ENCODE data around the gene PHC2. TPM values are rescaled to one million over a fixed set of nuclear protein-coding genes. Genes with fewer than 3 reads are reported as not detected.

The PHC2 gene
- total and polyA plus RNA-seq, 9 of the 15 experiments (the other 6 are each of a cell fraction or from before 2014, with no cell fraction given), result 3.1 to 67.6 (median 34.6) TPM

- TF ChIP-seq ZBTB40 (IDR thresholded peaks at IDR 0.05) (no peak), ZBTB40 (CRISPR knock-in tag; IDR thresholded peaks at IDR 0.05) (no peak), TCFL5 (CRISPR knock-in tag; conservative IDR thresholded peaks at IDR 0.05) (no peak), THRA (IDR thresholded peaks at IDR 0.05) (no peak), ZNF384 (IDR thresholded peaks at IDR 0.05; ENCODE audit: low read depth, low read length) (no peak), TFE3 (CRISPR knock-in tag; IDR thresholded peaks at IDR 0.05) (no peak), KLF6 (CRISPR knock-in tag; IDR thresholded peaks at IDR 0.05; ENCODE audit: borderline replicate concordance) (no peak), MAFK (IDR thresholded peaks at IDR 0.05; ENCODE audit: low read length) (no peak), KAT8 (IDR thresholded peaks at IDR 0.05; ENCODE audit: low read depth) (no peak), GMEB1 (CRISPR knock-in tag; IDR thresholded peaks at IDR 0.05) (no peak), CHCHD3 (CRISPR knock-in tag; IDR thresholded peaks at IDR 0.05) (no peak), POLR2A (conservative IDR thresholded peaks at IDR 0.05) (no peak)
Measured at GRCh38 chr1:33307494-33307864, 123.4 kb downstream of the PHC2 start (continued).

All from K562 (cell line).